IMR-90 (cell line): ENCODE measurements around the gene SEMA5A.

Source experiments
- BHLHE40 ChIP-seq: fragments of 150-350 bp; IDR thresholded peaks from 2 replicates; pipeline ENCODE4 v1.6.1; 2016; ENCODE audit warnings: mild to moderate bottlenecking, low read depth, low read length
- CEBPB ChIP-seq: IDR thresholded peaks from 2 replicates; pipeline ENCODE4 v1.6.1; 2012; ENCODE audit warnings: low read depth, low read length, improper control_type of control experiment
- CTCF ChIP-seq: conservative IDR thresholded peaks from 2 replicates; pipeline ENCODE4 v1.5.1; 2012; ENCODE audit warnings: mild to moderate bottlenecking, low read depth, low read length, improper control_type of control experiment
- ELK1 ChIP-seq: fragments of 150-350 bp; IDR thresholded peaks from 2 replicates; pipeline ENCODE4 v1.6.1; 2016; ENCODE audit warnings: low read depth, mild to moderate bottlenecking, low read length, moderate library complexity, borderline replicate concordance
- MAZ ChIP-seq: IDR thresholded peaks from 2 replicates; pipeline ENCODE4 v1.6.1; 2012; ENCODE audit warnings: low read depth, mild to moderate bottlenecking, low read length, improper control_type of control experiment, moderate library complexity, borderline replicate concordance
- MXI1 ChIP-seq: IDR thresholded peaks from 2 replicates; pipeline ENCODE4 v1.6.1; 2012; ENCODE audit warnings: low read depth, mild to moderate bottlenecking, low read length, moderate library complexity, borderline replicate concordance
- NFE2L2 ChIP-seq: fragments of 150-350 bp; IDR thresholded peaks from 2 replicates; pipeline ENCODE4 v1.6.1; 2016; ENCODE audit warnings: low read depth, mild to moderate bottlenecking, low read length
- POLR2A ChIP-seq: IDR thresholded peaks from 2 replicates; pipeline ENCODE4 v1.6.1; 2012; ENCODE audit warnings: mild to moderate bottlenecking, low read depth, low read length
- RAD21 ChIP-seq: IDR thresholded peaks from 2 replicates; pipeline ENCODE4 v1.6.1; 2012; ENCODE audit warnings: low read length, improper control_type of control experiment
- RCOR1 ChIP-seq: IDR thresholded peaks from 2 replicates; pipeline ENCODE4 v1.6.1; 2012; ENCODE audit warnings: mild to moderate bottlenecking, low read length, improper control_type of control experiment; ENCODE audit not compliant: insufficient replicate concordance
- RFX5 ChIP-seq: IDR thresholded peaks from 2 replicates; pipeline ENCODE4 v1.8.0; 2012; ENCODE audit warnings: low read depth, mild to moderate bottlenecking, low read length, moderate library complexity
- SMC3 ChIP-seq: fragments of 150-350 bp; IDR thresholded peaks from 2 replicates; pipeline ENCODE4 v1.6.1; 2016; ENCODE audit warnings: low read depth, mild to moderate bottlenecking, antibody characterized with exemption, low read length, moderate library complexity

GRCh38 chr5:9483243-9483642 lies 62.6 kb downstream of the SEMA5A start:
- TF ChIP-seq POLR2A, result no peak
- no peak for TF ChIP-seq SMC3
- TF ChIP-seq CTCF, result no peak
- TF ChIP-seq BHLHE40, result no peak
- no peak for TF ChIP-seq RFX5
- TF ChIP-seq RAD21, result no peak
- no peak for TF ChIP-seq RCOR1
- no peak for TF ChIP-seq MXI1
- TF ChIP-seq MAZ, result no peak
- TF ChIP-seq ELK1, result no peak
- no peak for TF ChIP-seq CEBPB
- no peak for TF ChIP-seq NFE2L2
